Adrenal gland (tissue), 5 donors: Measurements from ENCODE around the gene SACS.

Source experiments
- POLR2A ChIP-seq, 2 donors: fragments of 450-650 bp; IDR thresholded peaks; one replicate each; pipeline ENCODE4 v1.6.1; 2017; ENCODE audit warnings: antibody characterized with exemption in 2 of 2, mild to moderate bottlenecking in 2 of 2, moderate library complexity in 1 of 2
- TF ChIP-seq, protein P1 (sequence below), 6 experiments: fragments of 450-650 bp in 4 of 6; fragments of 200-600 bp in 2 of 6; sonication (generic) in 1 of 6; IDR thresholded peaks; 1 replicate in 5 of 6; 2 replicates in 1 of 6; pipeline versions ENCODE4 v1.5.1 to v1.8.0; 2016 to 2021; ENCODE audit warnings: antibody characterized with exemption in 6 of 6, mild to moderate bottlenecking in 2 of 6, moderate library complexity in 1 of 6
- donor health status: DM: no; HTN: no; CAD: no.

DNA sequence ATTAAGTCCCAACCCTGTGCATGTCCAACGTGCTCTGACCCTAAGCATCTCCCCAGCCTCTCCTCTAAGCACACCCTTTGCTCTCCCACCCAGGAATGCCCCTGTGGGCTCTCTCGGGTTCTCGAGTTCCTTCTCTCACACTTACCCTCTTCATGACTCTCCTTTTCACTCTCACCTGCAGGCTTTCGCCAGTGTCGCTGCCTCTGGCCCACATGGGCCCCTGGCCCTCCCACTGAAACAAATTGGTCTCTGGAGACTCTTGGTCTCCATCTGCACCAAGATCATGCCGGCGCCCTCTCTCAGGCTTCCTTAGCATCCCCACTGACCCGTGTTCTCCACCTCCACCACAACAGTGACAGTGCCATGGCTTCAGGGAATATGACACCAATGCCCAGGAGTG is 19.6 kb upstream of the SACS start:
- TF ChIP-seq, protein P1, sequence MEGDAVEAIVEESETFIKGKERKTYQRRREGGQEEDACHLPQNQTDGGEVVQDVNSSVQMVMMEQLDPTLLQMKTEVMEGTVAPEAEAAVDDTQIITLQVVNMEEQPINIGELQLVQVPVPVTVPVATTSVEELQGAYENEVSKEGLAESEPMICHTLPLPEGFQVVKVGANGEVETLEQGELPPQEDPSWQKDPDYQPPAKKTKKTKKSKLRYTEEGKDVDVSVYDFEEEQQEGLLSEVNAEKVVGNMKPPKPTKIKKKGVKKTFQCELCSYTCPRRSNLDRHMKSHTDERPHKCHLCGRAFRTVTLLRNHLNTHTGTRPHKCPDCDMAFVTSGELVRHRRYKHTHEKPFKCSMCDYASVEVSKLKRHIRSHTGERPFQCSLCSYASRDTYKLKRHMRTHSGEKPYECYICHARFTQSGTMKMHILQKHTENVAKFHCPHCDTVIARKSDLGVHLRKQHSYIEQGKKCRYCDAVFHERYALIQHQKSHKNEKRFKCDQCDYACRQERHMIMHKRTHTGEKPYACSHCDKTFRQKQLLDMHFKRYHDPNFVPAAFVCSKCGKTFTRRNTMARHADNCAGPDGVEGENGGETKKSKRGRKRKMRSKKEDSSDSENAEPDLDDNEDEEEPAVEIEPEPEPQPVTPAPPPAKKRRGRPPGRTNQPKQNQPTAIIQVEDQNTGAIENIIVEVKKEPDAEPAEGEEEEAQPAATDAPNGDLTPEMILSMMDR (IDR thresholded peaks at IDR 0.05), result no peak
- TF ChIP-seq POLR2A (IDR thresholded peaks at IDR 0.05), result no peak
